CD14-positive monocyte (primary cell): Measurements from ENCODE around the gene IGF2BP2. TPM values are rescaled to one million over a fixed set of nuclear protein-coding genes. Genes with fewer than 3 reads are reported as not detected.

Experiments used
- DNase-seq, 3 donors: peaks; one replicate each; pipeline ENCODE4 v3.0.0-alpha.2; 2011 to 2022
- H2AFZ ChIP-seq: 2 replicates; pipeline ENCODE4 v1.6.0; 2012; ENCODE audit warnings: mild to moderate bottlenecking, low read depth, low read length, inconsistent platforms; ENCODE audit not compliant: insufficient read depth, poor library complexity, severe bottlenecking
- H3K27ac ChIP-seq, 2 donors: 1 replicate in 1 of 2; 2 replicates in 1 of 2; pipeline ENCODE4 v1.5.1; 2012 to 2013; ENCODE audit warnings: low read length in 2 of 2, control low read depth in 1 of 2, inconsistent platforms in 1 of 2, low read depth in 1 of 2, mild to moderate bottlenecking in 1 of 2
- H3K27me3 ChIP-seq, 2 donors: one replicate each; pipeline versions ENCODE4 v1.6.0 to v1.6.1; 2011 to 2013; ENCODE audit warnings: low read length in 2 of 2; ENCODE audit not compliant: control insufficient read depth in 2 of 2, insufficient read depth in 2 of 2
- H3K36me3 ChIP-seq, 2 donors: replicated peaks in 1 of 2; 1 replicate in 1 of 2; 2 replicates in 1 of 2; pipeline versions ENCODE4 v1.5.1 to v1.6.1; 2012 to 2013; ENCODE audit warnings: low read length in 2 of 2, control low read depth in 1 of 2, inconsistent platforms in 1 of 2, mild to moderate bottlenecking in 1 of 2; ENCODE audit not compliant: insufficient read depth in 2 of 2, control insufficient read depth in 1 of 2
- H3K4me1 ChIP-seq, 2 donors: 1 replicate in 1 of 2; 2 replicates in 1 of 2; pipeline versions ENCODE4 v1.5.1 to v1.6.1; 2012 to 2013; ENCODE audit warnings: low read length in 2 of 2, control low read depth in 1 of 2, inconsistent platforms in 1 of 2, mild to moderate bottlenecking in 1 of 2, moderate library complexity in 1 of 2; ENCODE audit not compliant: insufficient read depth in 2 of 2, control insufficient read depth in 1 of 2
- H3K4me2 ChIP-seq: replicated peaks from 2 replicates; pipeline ENCODE3; 2012; ENCODE audit warnings: low read length, moderate library complexity, mild to moderate bottlenecking; ENCODE audit not compliant: poor library complexity, severe bottlenecking; ENCODE audit errors: extremely low read depth
- H3K4me3 ChIP-seq, 3 experiments: fragments of 200-600 bp in 1 of 3; sonication (generic) in 1 of 3; replicated peaks in 1 of 3; 1 replicate in 2 of 3; 2 replicates in 1 of 3; pipeline ENCODE4 v1.5.1; 2011 to 2013; ENCODE audit warnings: low read length in 3 of 3, mild to moderate bottlenecking in 3 of 3, control low read depth in 2 of 3, low read depth in 2 of 3, inconsistent platforms in 1 of 3, moderate library complexity in 1 of 3
- H3K79me2 ChIP-seq: 2 replicates; pipeline ENCODE4 v1.6.0; 2012; ENCODE audit warnings: mild to moderate bottlenecking, control low read depth, inconsistent platforms, low read length, moderate library complexity; ENCODE audit not compliant: insufficient read depth
- H3K9ac ChIP-seq: 2 replicates; pipeline ENCODE4 v1.6.0; 2017; ENCODE audit warnings: low read length, mild to moderate bottlenecking; ENCODE audit not compliant: insufficient read depth, poor library complexity, severe bottlenecking
- H3K9me3 ChIP-seq, 2 donors: replicated peaks in 1 of 2; 1 replicate in 1 of 2; 2 replicates in 1 of 2; pipeline versions ENCODE4 v1.5.1 to v1.6.1; 2012 to 2013; ENCODE audit warnings: low read length in 2 of 2, control low read depth in 1 of 2; ENCODE audit not compliant: control insufficient read depth in 1 of 2, insufficient read depth in 1 of 2
- H4K20me1 ChIP-seq: 2 replicates; pipeline ENCODE4 v1.6.0; 2012; ENCODE audit warnings: mild to moderate bottlenecking, low read length, control low read depth, moderate library complexity; ENCODE audit not compliant: insufficient read depth
- H3K27ac Mint-ChIP-seq, 7 donors: one replicate each; pipeline ENCODE4 v1.8.0; 2020; ENCODE audit warnings: mild to moderate bottlenecking in 7 of 7, mixed read lengths in 7 of 7, moderate library complexity in 6 of 7, inconsistent platforms in 2 of 7
- H3K27me3 Mint-ChIP-seq, 3 donors: one replicate each; pipeline ENCODE4 v1.8.0; 2021 to 2022; ENCODE audit warnings: low read depth in 3 of 3, mild to moderate bottlenecking in 3 of 3, mixed read lengths in 3 of 3, moderate library complexity in 3 of 3, inconsistent platforms in 1 of 3
- H3K36me3 Mint-ChIP-seq, 2 donors: one replicate each; pipeline ENCODE4 v1.8.0; 2020; ENCODE audit warnings: mixed read lengths in 2 of 2, inconsistent platforms in 1 of 2, mild to moderate bottlenecking in 1 of 2
- H3K4me1 Mint-ChIP-seq: one replicate; pipeline ENCODE4 v1.8.0; 2020; ENCODE audit warnings: mild to moderate bottlenecking, mixed read lengths
- H3K4me3 Mint-ChIP-seq, 2 donors: one replicate each; pipeline ENCODE4 v1.8.0; 2020; ENCODE audit warnings: mild to moderate bottlenecking in 2 of 2, mixed read lengths in 2 of 2, moderate library complexity in 1 of 2
- H3K9me3 Mint-ChIP-seq, 7 donors: one replicate each; pipeline ENCODE4 v1.8.0; 2020 to 2022; ENCODE audit warnings: mixed read lengths in 7 of 7, mild to moderate bottlenecking in 6 of 7, moderate library complexity in 6 of 7, inconsistent platforms in 2 of 7
- WGBS: methylation state at CpG from one replicate; pipeline ENCODE4 v1.1.5; 2013; ENCODE audit warnings: missing lambda C conversion rate; ENCODE audit not compliant: insufficient coverage; 5-methylcytosine and 5-hydroxymethylcytosine counted together
- intact Hi-C, 2 donors: fragments of 100-400 bp; cut with micrococcal nuclease; formaldehyde crosslinking; loops; one replicate each; pipeline versions ENCODE4 v1.15.0 to v1.15.1; 2023
- polyA plus RNA-seq, 3 donors: library from polyadenylated mRNA; depleted of rRNA in 1 of 3; unstranded in 2 of 3; stranded (reverse) in 1 of 3; fragments of 300-500 nt in 2 of 3; fragments of >200 nt in 1 of 3; fragmentation: Illumina TruSeq in 2 of 3; gene quantifications; 1 replicate in 2 of 3; 2 replicates in 1 of 3; pipeline ENCODE4 v1.2.3, GENCODE V29; 2012 to 2021
- TF ChIP-seq, protein P1 (sequence below): fragments of 200-600 bp; IDR thresholded peaks from one replicate; pipeline ENCODE4 v1.8.0; 2022; ENCODE audit warnings: antibody characterized with exemption, mild to moderate bottlenecking

Gene IGF2BP2
- polyA plus RNA-seq, 3 donors = 0.78 to 2.8 (median 1.00) TPM

DNA sequence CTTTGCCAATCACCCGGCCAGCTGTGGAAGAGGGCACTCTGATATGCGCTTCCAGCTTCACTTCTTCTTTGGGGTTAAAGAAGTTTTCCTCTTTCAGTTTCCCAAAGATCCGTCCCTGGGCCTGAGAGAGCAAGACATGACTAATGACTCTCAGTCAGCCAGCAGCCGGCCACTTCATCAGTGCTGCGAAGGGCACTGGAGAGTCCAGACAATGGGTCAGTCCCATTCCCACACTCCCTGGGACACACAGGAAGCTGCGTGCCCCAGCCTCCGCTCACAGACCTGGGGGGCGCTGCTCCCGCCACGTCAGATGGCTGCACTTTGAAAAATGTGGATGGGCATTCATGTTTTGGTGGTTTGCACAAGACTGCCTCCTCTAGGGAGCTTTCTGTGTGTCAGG lies 175.4 kb downstream of the IGF2BP2 start:
- 15% methylated on average over 3 of the region's 10 CpGs for WGBS
- peaks cover 1 to 4% (median 2%) of the 10 kb centered on the region in 3 donors for H3K27me3 Mint-ChIP-seq
- no peak overlapping the region for H2AFZ ChIP-seq
- no peak overlapping the region for H3K27ac ChIP-seq
- TF ChIP-seq, protein P1, sequence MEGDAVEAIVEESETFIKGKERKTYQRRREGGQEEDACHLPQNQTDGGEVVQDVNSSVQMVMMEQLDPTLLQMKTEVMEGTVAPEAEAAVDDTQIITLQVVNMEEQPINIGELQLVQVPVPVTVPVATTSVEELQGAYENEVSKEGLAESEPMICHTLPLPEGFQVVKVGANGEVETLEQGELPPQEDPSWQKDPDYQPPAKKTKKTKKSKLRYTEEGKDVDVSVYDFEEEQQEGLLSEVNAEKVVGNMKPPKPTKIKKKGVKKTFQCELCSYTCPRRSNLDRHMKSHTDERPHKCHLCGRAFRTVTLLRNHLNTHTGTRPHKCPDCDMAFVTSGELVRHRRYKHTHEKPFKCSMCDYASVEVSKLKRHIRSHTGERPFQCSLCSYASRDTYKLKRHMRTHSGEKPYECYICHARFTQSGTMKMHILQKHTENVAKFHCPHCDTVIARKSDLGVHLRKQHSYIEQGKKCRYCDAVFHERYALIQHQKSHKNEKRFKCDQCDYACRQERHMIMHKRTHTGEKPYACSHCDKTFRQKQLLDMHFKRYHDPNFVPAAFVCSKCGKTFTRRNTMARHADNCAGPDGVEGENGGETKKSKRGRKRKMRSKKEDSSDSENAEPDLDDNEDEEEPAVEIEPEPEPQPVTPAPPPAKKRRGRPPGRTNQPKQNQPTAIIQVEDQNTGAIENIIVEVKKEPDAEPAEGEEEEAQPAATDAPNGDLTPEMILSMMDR = no peak
- DNase-seq = peak in 1 of 3 donors; percentile 31
- H3K4me1 ChIP-seq = peaks cover 13% of the 10 kb centered on the region in 2 donors
- H3K27ac Mint-ChIP-seq = peak overlapping the region in 1 of 7 donors; percentile 6
- H3K4me1 Mint-ChIP-seq = peaks cover 21% of the 10 kb centered on the region
- no peaks in the 10 kb centered on the region for H3K9me3 Mint-ChIP-seq
- no peaks in the 10 kb centered on the region for H4K20me1 ChIP-seq
- H3K27me3 ChIP-seq = no peaks in the 10 kb centered on the region
- H3K9me3 ChIP-seq = no peaks in the 10 kb centered on the region
- intact Hi-C loops = no loop called here
- H3K36me3 ChIP-seq = peaks cover 11 to 32% of the 10 kb centered on the region in 2 donors
- no peak overlapping the region for H3K4me3 Mint-ChIP-seq
- H3K4me2 ChIP-seq = no peak overlapping the region
- no peak overlapping the region for H3K4me3 ChIP-seq
- no peak overlapping the region for H3K9ac ChIP-seq
- no peaks in the 10 kb centered on the region for H3K79me2 ChIP-seq
- peaks cover 30 to 46% of the 10 kb centered on the region in 2 donors for H3K36me3 Mint-ChIP-seq

DNA sequence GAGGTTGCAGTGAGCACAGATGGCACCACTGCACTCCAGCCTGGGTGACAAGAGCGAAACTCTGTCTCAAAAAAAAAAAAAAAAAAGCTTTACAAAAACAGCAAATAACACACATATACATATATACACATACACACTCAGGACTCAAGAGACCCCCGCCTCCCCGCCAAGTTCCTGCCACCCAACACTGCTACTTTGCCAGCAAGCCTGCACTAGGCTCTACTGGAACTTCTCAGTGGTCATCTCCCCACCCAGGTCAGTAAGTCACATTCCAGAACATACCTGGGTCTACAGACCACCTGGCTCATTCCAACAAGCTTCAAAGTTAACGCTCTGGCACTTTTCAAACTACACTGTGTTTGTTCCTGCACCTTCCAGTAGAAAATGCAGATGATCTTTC lies 176.4 kb downstream of the IGF2BP2 start:
- no peak overlapping the region for H3K27ac ChIP-seq
- H3K9me3 Mint-ChIP-seq = no peaks in the 10 kb centered on the region
- no peak overlapping the region for H3K4me3 ChIP-seq
- no peaks in the 10 kb centered on the region for H3K9me3 ChIP-seq
- no peaks in the 10 kb centered on the region for H3K79me2 ChIP-seq
- H3K4me1 Mint-ChIP-seq = peaks cover 21% of the 10 kb centered on the region
- no peak overlapping the region for H3K27ac Mint-ChIP-seq
- no peaks in the 10 kb centered on the region for H3K27me3 ChIP-seq
- WGBS = 94% methylated on average over 3 of the region's 4 CpGs
- H3K4me1 ChIP-seq = peaks cover 13% of the 10 kb centered on the region in 2 donors
- no peaks in the 10 kb centered on the region for H4K20me1 ChIP-seq
- TF ChIP-seq, protein P1 = no peak
- no peak overlapping the region for H3K4me3 Mint-ChIP-seq
- peaks cover 30 to 41% of the 10 kb centered on the region in 2 donors for H3K36me3 Mint-ChIP-seq
- intact Hi-C loops = no loop called here
- H3K27me3 Mint-ChIP-seq = peaks cover 1 to 4% (median 2%) of the 10 kb centered on the region in 3 donors
- peaks cover 9 to 21% of the 10 kb centered on the region in 2 donors for H3K36me3 ChIP-seq
- H3K9ac ChIP-seq = no peak overlapping the region
- no peak for DNase-seq
- no peak overlapping the region for H3K4me2 ChIP-seq
- no peak overlapping the region for H2AFZ ChIP-seq
